H1 (cell line): Measurements from ENCODE around the gene GRXCR2. TPM values are rescaled to one million over a fixed set of nuclear protein-coding genes. Genes with fewer than 3 reads are reported as not detected.

Experiments used
- CTCF ChIA-PET: fragments of 300-600 bp; sonication (Branson Sonifier 250); formaldehyde crosslinking; loops from one replicate; lab custom pipeline; 2021; ENCODE audit not compliant: partially characterized antibody; lab: Charles Lee
- POLR2A ChIA-PET: fragments of 300-600 bp; sonication (Branson Sonifier 250); formaldehyde crosslinking; loops from one replicate; lab custom pipeline; 2021; ENCODE audit warnings: inconsistent platforms; ENCODE audit not compliant: partially characterized antibody; lab: Charles Lee
- DNase-seq, 2 experiments: peaks; one replicate each; pipeline versions ENCODE4 v3.0.0 to v3.0.0-alpha.2; 2010 to 2022; ENCODE audit warnings: low spot score in 2 of 2, low read depth in 1 of 2, mixed read lengths in 1 of 2
- FAIRE-seq: peaks from 2 replicates; lab custom pipeline; 2011; peaks lifted over from hg19 to GRCh38; lab: Jason Lieb, UNC
- H2AFZ ChIP-seq: 2 replicates; pipeline ENCODE4 v1.8.1; 2012; ENCODE audit warnings: low read length, inconsistent platforms
- H2AK5ac ChIP-seq: 2 replicates; pipeline ENCODE4 v1.6.1; 2013; ENCODE audit warnings: low read depth, low read length
- H2BK120ac ChIP-seq: replicated peaks from 2 replicates; pipeline ENCODE3; 2013; ENCODE audit warnings: low read depth, low read length, inconsistent platforms
- H2BK12ac ChIP-seq: 2 replicates; pipeline ENCODE4 v1.6.1; 2013; ENCODE audit warnings: low read depth, low read length
- H2BK15ac ChIP-seq: 2 replicates; pipeline ENCODE4 v1.6.1; 2013; ENCODE audit warnings: low read length
- H2BK20ac ChIP-seq: 2 replicates; pipeline ENCODE4 v1.6.1; 2013; ENCODE audit warnings: low read length
- H2BK5ac ChIP-seq: 2 replicates; pipeline ENCODE4 v1.6.1; 2013; ENCODE audit warnings: low read depth, low read length
- H3K14ac ChIP-seq: 2 replicates; pipeline ENCODE4 v1.6.1; 2013; ENCODE audit warnings: inconsistent platforms; ENCODE audit not compliant: insufficient read length
- H3K18ac ChIP-seq: 2 replicates; pipeline ENCODE4 v1.6.1; 2013; ENCODE audit warnings: low read length; ENCODE audit errors: extremely low read depth
- H3K23ac ChIP-seq: 2 replicates; pipeline ENCODE4 v1.6.1; 2013; ENCODE audit warnings: inconsistent platforms; ENCODE audit not compliant: insufficient read length
- H3K23me2 ChIP-seq: 2 replicates; pipeline ENCODE4 v1.6.1; 2013; ENCODE audit warnings: low read depth, low read length
- H3K27ac ChIP-seq: 2 replicates; pipeline ENCODE4 v1.6.1; 2011; ENCODE audit warnings: low read depth, low read length, inconsistent platforms
- H3K27me3 ChIP-seq, 4 experiments: replicated peaks in 1 of 4; 1 replicate in 1 of 4; 2 replicates in 3 of 4; pipeline versions ENCODE4 v1.6.1 to v1.8.1; 2011 to 2013; ENCODE audit warnings: low read length in 3 of 4, mild to moderate bottlenecking in 3 of 4, inconsistent platforms in 2 of 4, mixed read lengths in 2 of 4, moderate library complexity in 1 of 4; ENCODE audit not compliant: control insufficient read depth in 3 of 4, insufficient read depth in 3 of 4; ENCODE audit errors: extremely low read depth in 1 of 4
- H3K36me3 ChIP-seq, 4 experiments: 2 replicates each; pipeline versions ENCODE4 v1.6.1 to v1.8.1; 2011 to 2013; ENCODE audit warnings: mild to moderate bottlenecking in 4 of 4, low read length in 3 of 4, moderate library complexity in 2 of 4, control low read depth in 1 of 4, inconsistent platforms in 1 of 4; ENCODE audit not compliant: insufficient read depth in 4 of 4, control insufficient read depth in 2 of 4
- H3K4ac ChIP-seq: replicated peaks from 2 replicates; pipeline ENCODE3; 2013; ENCODE audit warnings: low read length, low read depth, mixed read lengths, inconsistent platforms; ENCODE audit not compliant: insufficient read length
- H3K4me1 ChIP-seq, 4 experiments: replicated peaks in 1 of 4; 1 replicate in 1 of 4; 2 replicates in 3 of 4; pipeline versions ENCODE4 v1.6.1 to v1.8.1; 2011 to 2013; ENCODE audit warnings: low read length in 3 of 4, inconsistent platforms in 2 of 4, mixed read lengths in 1 of 4; ENCODE audit not compliant: insufficient read depth in 4 of 4, control insufficient read depth in 3 of 4
- H3K4me2 ChIP-seq, 2 experiments: 2 replicates each; pipeline versions ENCODE4 v1.6.1 to v1.8.1; 2011 to 2013; ENCODE audit warnings: low read depth in 2 of 2, low read length in 2 of 2, control low read depth in 1 of 2, inconsistent platforms in 1 of 2, mild to moderate bottlenecking in 1 of 2; ENCODE audit not compliant: insufficient read depth in 1 of 2
- H3K4me3 ChIP-seq, 4 experiments: fragments of 200-600, 300-600 bp in 1 of 4; sonication (generic), shearing (Covaris generic), sonication (Bioruptor Twin) in 1 of 4; 2 replicates each; pipeline versions ENCODE4 v1.5.1 to v1.8.1; 2011 to 2016; ENCODE audit warnings: low read length in 4 of 4, low read depth in 3 of 4, control low read depth in 2 of 4, inconsistent platforms in 2 of 4, mild to moderate bottlenecking in 2 of 4, mixed read lengths in 1 of 4, moderate library complexity in 1 of 4; ENCODE audit not compliant: insufficient read depth in 2 of 4; ENCODE audit errors: extremely low read depth in 1 of 4
- H3K56ac ChIP-seq: replicated peaks from 2 replicates; pipeline ENCODE3; 2013; ENCODE audit warnings: low read depth, mild to moderate bottlenecking, mixed read lengths, low read length, inconsistent platforms; ENCODE audit not compliant: insufficient read length
- H3K79me1 ChIP-seq: 2 replicates; pipeline ENCODE4 v1.6.1; 2013; ENCODE audit warnings: low read depth, low read length, control low read depth
- H3K79me2 ChIP-seq, 2 experiments: 2 replicates each; pipeline versions ENCODE4 v1.6.1 to v1.8.1; 2012 to 2013; ENCODE audit warnings: low read length in 2 of 2, mild to moderate bottlenecking in 2 of 2, inconsistent platforms in 1 of 2; ENCODE audit not compliant: insufficient read depth in 2 of 2, control insufficient read depth in 1 of 2
- H3K9ac ChIP-seq, 4 experiments: replicated peaks in 1 of 4; 1 replicate in 1 of 4; 2 replicates in 3 of 4; pipeline versions ENCODE4 v1.6.1 to v1.8.1; 2011 to 2013; ENCODE audit warnings: low read depth in 3 of 4, low read length in 3 of 4, control low read depth in 2 of 4, mild to moderate bottlenecking in 2 of 4, moderate library complexity in 2 of 4, inconsistent platforms in 1 of 4; ENCODE audit errors: extremely low read depth in 1 of 4
- H3K9me3 ChIP-seq, 2 experiments: 2 replicates each; pipeline versions ENCODE4 v1.6.1 to v1.8.1; 2012 to 2013; ENCODE audit warnings: mild to moderate bottlenecking in 2 of 2, moderate library complexity in 2 of 2, control low read depth in 1 of 2, inconsistent platforms in 1 of 2, low read depth in 1 of 2, low read length in 1 of 2, mixed read lengths in 1 of 2; ENCODE audit not compliant: insufficient read depth in 2 of 2
- H4K20me1 ChIP-seq, 2 experiments: replicated peaks in 1 of 2; 2 replicates each; pipeline versions ENCODE3 to v1.8.1; 2011 to 2013; ENCODE audit warnings: inconsistent platforms in 2 of 2, low read length in 2 of 2, mild to moderate bottlenecking in 1 of 2; ENCODE audit not compliant: insufficient read depth in 2 of 2, control insufficient read depth in 1 of 2
- H4K5ac ChIP-seq: 2 replicates; pipeline ENCODE4 v1.6.1; 2013; ENCODE audit warnings: low read length, low read depth, mixed read lengths, inconsistent platforms; ENCODE audit not compliant: insufficient read length
- H4K8ac ChIP-seq: 2 replicates; pipeline ENCODE4 v1.8.0; 2013; ENCODE audit warnings: mild to moderate bottlenecking, moderate library complexity, low read length, inconsistent platforms; ENCODE audit not compliant: insufficient read depth; ENCODE audit errors: extremely low read depth
- H4K91ac ChIP-seq: replicated peaks from 2 replicates; pipeline ENCODE3; 2013; ENCODE audit warnings: low read length, mixed read lengths, inconsistent platforms; ENCODE audit not compliant: insufficient read length
- CEBPB ChIP-seq: IDR thresholded peaks from 2 replicates; pipeline ENCODE4 v1.6.1; 2012; ENCODE audit warnings: low read depth, low read length
- CHD2 ChIP-seq: IDR thresholded peaks from 2 replicates; pipeline ENCODE4 v1.6.1; 2012; ENCODE audit warnings: low read length, improper control_type of control experiment
- CTBP2 ChIP-seq: IDR thresholded peaks from 2 replicates; pipeline ENCODE4 v1.7.0; 2011; ENCODE audit warnings: borderline replicate concordance, mild to moderate bottlenecking, moderate library complexity, mixed read lengths, low read length; ENCODE audit not compliant: insufficient read depth, insufficient read length
- CTCF ChIP-seq, 3 experiments: IDR thresholded peaks; 1 replicate in 2 of 3; 2 replicates in 1 of 3; pipeline versions ENCODE4 v1.5.1 to v1.6.1; 2011; ENCODE audit warnings: low read length in 3 of 3, mild to moderate bottlenecking in 3 of 3, inconsistent platforms in 2 of 3, low read depth in 1 of 3, moderate library complexity in 1 of 3; ENCODE audit not compliant: insufficient read depth in 1 of 3; ENCODE audit errors: control extremely low read depth in 1 of 3
- MAX ChIP-seq: IDR thresholded peaks from 2 replicates; pipeline ENCODE4 v1.6.1; 2012; ENCODE audit warnings: inconsistent platforms
- SP2 ChIP-seq: IDR thresholded peaks from 2 replicates; pipeline ENCODE4 v1.6.1; 2012; ENCODE audit warnings: mild to moderate bottlenecking, low read length, inconsistent platforms
- SP4 ChIP-seq: IDR thresholded peaks from 2 replicates; pipeline ENCODE4 v1.6.1; 2012; ENCODE audit warnings: low read length, inconsistent platforms
- SUZ12 ChIP-seq: fragments of 200-600 bp; sonication (generic); IDR thresholded peaks from 2 replicates; pipeline ENCODE4 v1.6.1; 2012; ENCODE audit warnings: mild to moderate bottlenecking, inconsistent platforms, low read length, moderate library complexity, mixed read lengths
- polyA plus RNA-seq, 7 experiments: library from polyadenylated mRNA; depleted of rRNA in 3 of 7; stranded (reverse) in 5 of 7; unstranded in 2 of 7; fragments of >200 nt in 5 of 7; fragments of 200-250 nt in 2 of 7; gene quantifications; 1 replicate in 5 of 7; 2 replicates in 1 of 7; 4 replicates in 1 of 7; pipeline versions ENCODE4 v1.2.1 to v1.2.3, GENCODE V29; 2011 to 2013; ENCODE audit warnings: missing spikeins in 2 of 7, mixed read lengths in 2 of 7
- total RNA-seq: library from RNA; stranded (reverse); fragmentation: NEBNext Ultra II Directional; extraction: Animal tissue kit (Norgen Biotek cat#: 25700); gene quantifications from 2 replicates; pipeline ENCODE4 v1.2.1, GENCODE V29; 2021

Gene GRXCR2
- total and polyA plus RNA-seq, 2 of the 8 experiments (the other 6 are each of a cell fraction or from before 2014, with no cell fraction given) = not detected

GRCh38 chr5:145829708-145830361 lies 43.0 kb downstream of the GRXCR2 start:
- no peak overlapping the region for H3K27ac ChIP-seq
- no peak for TF ChIP-seq SUZ12
- no peak for TF ChIP-seq CEBPB
- no peak for TF ChIP-seq SP2
- TF ChIP-seq SP4 = no peak
- no peak for TF ChIP-seq CHD2
- no peak for TF ChIP-seq CTBP2
- TF ChIP-seq MAX = no peak
- no peak for TF ChIP-seq CTCF (IDR thresholded peaks at IDR 0.05; ENCODE audit: control extremely low read depth in 1 of 3, insufficient read depth in 1 of 3, low read depth in 1 of 3, low read length in 3 of 3)

More at GRCh38 chr5:145829708-145830361, 43.0 kb downstream of the GRXCR2 start:
- no peak overlapping the region for H2BK15ac ChIP-seq
- no peak overlapping the region for H3K4ac ChIP-seq
- no peak overlapping the region for H2AK5ac ChIP-seq
- H3K79me1 ChIP-seq = no peaks in the 10 kb centered on the region
- POLR2A ChIA-PET = no interaction called here
- no peak overlapping the region for H2BK120ac ChIP-seq
- CTCF ChIA-PET = interaction anchor here (0.7 to 3.7 kb wide), 8 partner anchors 17 to 221 kb away, joined by 3 to 13 read pairs (median 4); no protein-coding TSS in a partner anchor
- peaks cover 0 to 7% (median 5%) of the 10 kb centered on the region in 4 experiments; a peak in 6 of 7 replicates for H3K27me3 ChIP-seq
- H2BK5ac ChIP-seq = no peak overlapping the region
- H2BK12ac ChIP-seq = no peak overlapping the region
- no peaks in the 10 kb centered on the region for H3K9me3 ChIP-seq
- H3K14ac ChIP-seq = no peak overlapping the region
- H3K23ac ChIP-seq = no peak overlapping the region
- H3K18ac ChIP-seq = no peak overlapping the region
- H4K91ac ChIP-seq = no peak overlapping the region
- DNase-seq (no peak), FAIRE-seq (no peak)
- H3K23me2 ChIP-seq = peaks cover 3% of the 10 kb centered on the region; the same call in 1 of the 2 replicates
- no peak overlapping the region for H2AFZ ChIP-seq
- peak overlapping the region; percentile 72 for H3K56ac ChIP-seq
- no peak overlapping the region for H2BK20ac ChIP-seq
- no peak overlapping the region for H3K4me3 ChIP-seq
- H4K8ac ChIP-seq = no peak overlapping the region
- no peak overlapping the region for H4K5ac ChIP-seq
- H3K4me1 ChIP-seq = no peaks in the 10 kb centered on the region
- no peak overlapping the region for H3K4me2 ChIP-seq
- no peaks in the 10 kb centered on the region for H4K20me1 ChIP-seq
- H3K9ac ChIP-seq = no peak overlapping the region
- no peaks in the 10 kb centered on the region for H3K36me3 ChIP-seq
- H3K79me2 ChIP-seq = no peaks in the 10 kb centered on the region
